GM23338 (cell line): ENCODE results near the gene IGSF1. TPM values are rescaled to one million over a fixed set of nuclear protein-coding genes. Genes with fewer than 3 reads are reported as not detected.

Experiments
- ATAC-seq: fragments of 200-7000 bp; cut with Tn5 transposase; 3 replicates; pipeline ENCODE4 v1.9.1; 2020
- DNase-seq: peaks from one replicate; pipeline ENCODE4 v3.0.0-alpha.2; 2015; ENCODE audit warnings: low spot score
- H2AFZ ChIP-seq: fragments of 200-600 bp; sonication (generic); 2 replicates; pipeline ENCODE4 v1.8.0; 2016; ENCODE audit warnings: antibody characterized with exemption, mild to moderate bottlenecking, moderate library complexity
- H3F3A ChIP-seq: fragments of 200-600 bp; sonication (generic); replicated peaks from 2 replicates; pipeline ENCODE4 v1.8.0; 2017; ENCODE audit warnings: antibody characterized with exemption, mixed run types, low read depth
- H3K27ac ChIP-seq: fragments of 200-600 bp; sonication (generic); 2 replicates; pipeline ENCODE4 v1.6.1; 2016; ENCODE audit warnings: low read depth
- H3K27me3 ChIP-seq: fragments of 200-600 bp; sonication (generic); 2 replicates; pipeline ENCODE4 v1.8.0; 2016; ENCODE audit warnings: mild to moderate bottlenecking, mixed run types, moderate library complexity; ENCODE audit not compliant: insufficient read depth
- H3K36me3 ChIP-seq: fragments of 200-600 bp; sonication (generic); 2 replicates; pipeline ENCODE4 v1.8.0; 2016; ENCODE audit warnings: mild to moderate bottlenecking; ENCODE audit not compliant: insufficient read depth
- H3K4me1 ChIP-seq: fragments of 200-600 bp; sonication (generic); 2 replicates; pipeline ENCODE4 v1.8.0; 2016; ENCODE audit warnings: mild to moderate bottlenecking, moderate library complexity; ENCODE audit not compliant: insufficient read depth
- H3K4me2 ChIP-seq: fragments of 200-600 bp; sonication (generic); 2 replicates; pipeline ENCODE4 v1.7.1; 2017; ENCODE audit warnings: mixed run types
- H3K4me3 ChIP-seq: fragments of 200-600 bp; sonication (generic); 2 replicates; pipeline ENCODE4 v1.6.1; 2016; ENCODE audit warnings: mixed run types
- H3K79me2 ChIP-seq: fragments of 200-600 bp; sonication (generic); replicated peaks from 2 replicates; pipeline ENCODE4 v1.8.0; 2017; ENCODE audit warnings: mild to moderate bottlenecking; ENCODE audit not compliant: insufficient read depth
- H3K9me2 ChIP-seq: fragments of 200-600 bp; sonication (generic); 2 replicates; pipeline ENCODE4 v1.8.0; 2017; ENCODE audit not compliant: insufficient read depth
- H4K20me1 ChIP-seq: fragments of 200-600 bp; sonication (generic); replicated peaks from 2 replicates; pipeline ENCODE4 v1.8.0; 2017; ENCODE audit warnings: mild to moderate bottlenecking; ENCODE audit not compliant: insufficient read depth
- H3K27ac Mint-ChIP-seq: 2 replicates; pipeline ENCODE4 v1.8.0; 2020; ENCODE audit warnings: inconsistent platforms, mild to moderate bottlenecking, moderate library complexity, mixed read lengths
- H3K27me3 Mint-ChIP-seq: 3 replicates; pipeline ENCODE4 v1.8.0; 2022; ENCODE audit warnings: low read depth, mild to moderate bottlenecking, moderate library complexity, mixed read lengths, inconsistent platforms; ENCODE audit not compliant: insufficient read depth, poor library complexity
- H3K36me3 Mint-ChIP-seq: 3 replicates; pipeline ENCODE4 v1.8.0; 2021; ENCODE audit warnings: low read depth, mild to moderate bottlenecking, inconsistent platforms, moderate library complexity, mixed read lengths
- H3K4me1 Mint-ChIP-seq: 3 replicates; pipeline ENCODE4 v1.8.0; 2020; ENCODE audit warnings: mild to moderate bottlenecking, inconsistent platforms, mixed read lengths
- H3K4me3 Mint-ChIP-seq: 3 replicates; pipeline ENCODE4 v1.8.0; 2021; ENCODE audit warnings: moderate library complexity, mild to moderate bottlenecking, inconsistent platforms, mixed read lengths
- H3K9me3 Mint-ChIP-seq: 3 replicates; pipeline ENCODE4 v1.8.0; 2020; ENCODE audit warnings: moderate library complexity, mild to moderate bottlenecking, inconsistent platforms, mixed read lengths
- CREB1 ChIP-seq: fragments of 250-450 bp; sonication (Bioruptor Pico); IDR thresholded peaks from 2 replicates; pipeline ENCODE4 v1.5.0; 2020; ENCODE audit warnings: low read depth, mild to moderate bottlenecking, moderate library complexity
- JUNB ChIP-seq: IDR thresholded peaks from one replicate; pipeline ENCODE4 v1.6.1; 2016; ENCODE audit warnings: antibody characterized with exemption; ENCODE audit not compliant: unreplicated experiment
- NANOG ChIP-seq: IDR thresholded peaks from 2 replicates; pipeline ENCODE4 v1.6.1; 2016; ENCODE audit warnings: antibody characterized with exemption, borderline replicate concordance
- REST ChIP-seq: IDR thresholded peaks from one replicate; pipeline ENCODE4 v1.6.1; 2018; ENCODE audit warnings: antibody characterized with exemption; ENCODE audit not compliant: unreplicated experiment
- ZNF331 ChIP-seq: fragments of 250-450 bp; sonication (Bioruptor Pico); IDR thresholded peaks from 2 replicates; pipeline ENCODE4 v1.5.0; 2020; ENCODE audit warnings: low read depth, mild to moderate bottlenecking, moderate library complexity
- polyA plus RNA-seq: library from polyadenylated mRNA; unstranded; fragments of >200 nt; fragmentation: Nextera tagmentation; extraction: Ambion mirVana; gene quantifications from 2 replicates; pipeline ENCODE4 v1.2.1, GENCODE V29; 2016
- total RNA-seq: library from RNA; depleted of rRNA; stranded (reverse); fragments of >200 nt; shearing (Covaris generic); gene quantifications from 2 replicates; pipeline ENCODE4 v1.2.3, GENCODE V29; 2014
- TF ChIP-seq, protein P1 (sequence below), 2 experiments: fragments of 200-600 bp in 1 of 2; sonication (generic) in 1 of 2; conservative IDR thresholded peaks; 2 replicates each; pipeline versions ENCODE4 v1.5.1 to v1.6.1; 2016 to 2017; ENCODE audit warnings: antibody characterized with exemption in 2 of 2, low read depth in 2 of 2, mild to moderate bottlenecking in 2 of 2, moderate library complexity in 1 of 2
- TF ChIP-seq, protein P2 (sequence below): IDR thresholded peaks from 2 replicates; pipeline ENCODE4 v1.6.1; 2016; ENCODE audit warnings: antibody characterized with exemption

The IGSF1 gene
- total and polyA plus RNA-seq, 2 experiments from 2014 or later: 12.8 to 19.5 TPM

GRCh38 chrX:131273011-131273410 lies 16.1 kb downstream of the IGSF1 start (continued):
- TF ChIP-seq, protein P1, sequence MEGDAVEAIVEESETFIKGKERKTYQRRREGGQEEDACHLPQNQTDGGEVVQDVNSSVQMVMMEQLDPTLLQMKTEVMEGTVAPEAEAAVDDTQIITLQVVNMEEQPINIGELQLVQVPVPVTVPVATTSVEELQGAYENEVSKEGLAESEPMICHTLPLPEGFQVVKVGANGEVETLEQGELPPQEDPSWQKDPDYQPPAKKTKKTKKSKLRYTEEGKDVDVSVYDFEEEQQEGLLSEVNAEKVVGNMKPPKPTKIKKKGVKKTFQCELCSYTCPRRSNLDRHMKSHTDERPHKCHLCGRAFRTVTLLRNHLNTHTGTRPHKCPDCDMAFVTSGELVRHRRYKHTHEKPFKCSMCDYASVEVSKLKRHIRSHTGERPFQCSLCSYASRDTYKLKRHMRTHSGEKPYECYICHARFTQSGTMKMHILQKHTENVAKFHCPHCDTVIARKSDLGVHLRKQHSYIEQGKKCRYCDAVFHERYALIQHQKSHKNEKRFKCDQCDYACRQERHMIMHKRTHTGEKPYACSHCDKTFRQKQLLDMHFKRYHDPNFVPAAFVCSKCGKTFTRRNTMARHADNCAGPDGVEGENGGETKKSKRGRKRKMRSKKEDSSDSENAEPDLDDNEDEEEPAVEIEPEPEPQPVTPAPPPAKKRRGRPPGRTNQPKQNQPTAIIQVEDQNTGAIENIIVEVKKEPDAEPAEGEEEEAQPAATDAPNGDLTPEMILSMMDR (conservative IDR thresholded peaks at IDR 0.05; ENCODE audit: low read depth in 2 of 2): no peak

DNA sequence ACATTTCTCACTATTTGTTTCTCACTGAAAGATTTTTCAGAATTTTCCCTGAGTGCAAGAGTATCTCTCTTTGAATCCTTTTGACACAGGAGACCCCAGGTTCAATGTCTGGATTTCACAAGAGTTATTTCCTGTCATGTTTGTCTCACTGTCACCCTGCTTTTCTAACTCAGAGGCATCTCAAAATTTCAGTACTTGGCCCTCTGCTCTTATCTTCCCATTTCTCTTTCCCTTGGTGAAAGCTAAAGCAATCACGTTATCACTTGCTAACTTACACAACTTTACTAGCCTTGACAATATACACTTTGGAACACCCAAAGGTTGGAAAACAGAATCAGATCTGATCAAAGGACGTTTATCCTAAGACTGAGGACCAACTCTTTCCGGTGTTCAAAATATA lies 17.3 kb downstream of the IGSF1 start:
- TF ChIP-seq JUNB (no peak), ZNF331 (CRISPR knock-in tag) (no peak), NANOG (no peak), REST (no peak), CREB1 (no peak)
- TF ChIP-seq, protein P1 (conservative IDR thresholded peaks at IDR 0.05; ENCODE audit: low read depth in 2 of 2): no peak
- TF ChIP-seq, protein P2, sequence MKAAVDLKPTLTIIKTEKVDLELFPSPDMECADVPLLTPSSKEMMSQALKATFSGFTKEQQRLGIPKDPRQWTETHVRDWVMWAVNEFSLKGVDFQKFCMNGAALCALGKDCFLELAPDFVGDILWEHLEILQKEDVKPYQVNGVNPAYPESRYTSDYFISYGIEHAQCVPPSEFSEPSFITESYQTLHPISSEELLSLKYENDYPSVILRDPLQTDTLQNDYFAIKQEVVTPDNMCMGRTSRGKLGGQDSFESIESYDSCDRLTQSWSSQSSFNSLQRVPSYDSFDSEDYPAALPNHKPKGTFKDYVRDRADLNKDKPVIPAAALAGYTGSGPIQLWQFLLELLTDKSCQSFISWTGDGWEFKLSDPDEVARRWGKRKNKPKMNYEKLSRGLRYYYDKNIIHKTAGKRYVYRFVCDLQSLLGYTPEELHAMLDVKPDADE: no peak
- H4K20me1 ChIP-seq: no peaks in the 10 kb centered on the region
- H3K79me2 ChIP-seq: no peaks in the 10 kb centered on the region
- H3K27me3 Mint-ChIP-seq: no peaks in the 10 kb centered on the region
- H3K36me3 Mint-ChIP-seq: peaks cover 17% of the 10 kb centered on the region; the same call in 2 of the 3 replicates
- H3K27me3 ChIP-seq: no peaks in the 10 kb centered on the region
- H3K4me3 Mint-ChIP-seq: no peak overlapping the region
- H3K4me1 Mint-ChIP-seq: peaks cover 14% of the 10 kb centered on the region
- H3K4me1 ChIP-seq: no peaks in the 10 kb centered on the region
- H3K4me3 ChIP-seq: no peak overlapping the region
- H3K4me2 ChIP-seq: no peak overlapping the region
- H3K27ac ChIP-seq: no peak overlapping the region
- H3F3A ChIP-seq: no peaks in the 10 kb centered on the region
- no peaks in the 10 kb centered on the region for H3K9me2 ChIP-seq
- no peaks in the 10 kb centered on the region for H3K9me3 Mint-ChIP-seq
- DNase-seq (no peak), ATAC-seq (no peak)
- no peak overlapping the region for H3K27ac Mint-ChIP-seq
- H3K36me3 ChIP-seq: no peaks in the 10 kb centered on the region
- H2AFZ ChIP-seq: no peak overlapping the region
